Erythroblast (primary cell): ENCODE data around the gene VWA3B.

Source experiments
- GATA1 ChIP-seq: IDR thresholded peaks from 2 replicates; pipeline ENCODE4 v1.6.1; 2011; ENCODE audit warnings: low read depth, mild to moderate bottlenecking, control low read depth, low read length, moderate library complexity
- POLR2A ChIP-seq: IDR thresholded peaks from 2 replicates; pipeline ENCODE4 v1.6.1; 2011; ENCODE audit warnings: mild to moderate bottlenecking, low read length

- TF ChIP-seq POLR2A (no peak), GATA1 (no peak)
Measured at GRCh38 chr2:98294711-98295110, 207.7 kb downstream of the VWA3B start.
